Activated CD8-positive, alpha-beta T cell treated with anti-CD3 and anti-CD28 coated beads for 36 hours (primary cell): ENCODE measurements around the gene TBC1D1. TPM values are rescaled to one million over a fixed set of nuclear protein-coding genes. Genes with fewer than 3 reads are reported as not detected.

ENCODE experiments used
- ATAC-seq: fragments of 200-7000 bp; cut with Tn5 transposase; one replicate; pipeline ENCODE4 v1.10.0; 2021; ENCODE audit warnings: mild to moderate bottlenecking, moderate library complexity
- CTCF ChIA-PET: fragments of 350-600 bp; sonication (Branson Sonifier 250); formaldehyde crosslinking; loops from one replicate; lab custom pipeline; 2021; ENCODE audit warnings: antibody characterized with exemption; lab: Charles Lee
- POLR2A ChIA-PET: fragments of 350-600 bp; sonication (Branson Sonifier 250); formaldehyde crosslinking; loops from one replicate; lab custom pipeline; 2021; ENCODE audit warnings: antibody characterized with exemption; lab: Charles Lee
- DNase-seq: peaks from one replicate; pipeline ENCODE4 v3.0.0-alpha.2; 2020
- H3K27ac Mint-ChIP-seq: one replicate; pipeline ENCODE4 v1.8.0; 2021; ENCODE audit warnings: mild to moderate bottlenecking, mixed read lengths
- H3K27me3 Mint-ChIP-seq: one replicate; pipeline ENCODE4 v1.8.0; 2021; ENCODE audit warnings: mixed read lengths
- H3K36me3 Mint-ChIP-seq: one replicate; pipeline ENCODE4 v1.8.0; 2021; ENCODE audit warnings: low read depth, mixed read lengths
- H3K4me1 Mint-ChIP-seq: one replicate; pipeline ENCODE4 v1.8.0; 2021; ENCODE audit warnings: low read depth, mixed read lengths
- H3K4me3 Mint-ChIP-seq: one replicate; pipeline ENCODE4 v1.8.0; 2021; ENCODE audit warnings: mild to moderate bottlenecking, moderate library complexity, mixed read lengths
- H3K9me3 Mint-ChIP-seq: one replicate; pipeline ENCODE4 v1.8.0; 2021; ENCODE audit warnings: mixed read lengths
- intact Hi-C: fragments of 100-400 bp; cut with micrococcal nuclease; formaldehyde crosslinking; loops from one replicate; pipeline ENCODE4 v1.10.0; 2022
- total RNA-seq, 2 experiments: library from RNA; stranded (reverse); gene quantifications; one replicate each; pipeline ENCODE4 v1.2.3, GENCODE V29; 2021
- TF ChIP-seq, protein P1 (sequence below): fragments of 200-600 bp; IDR thresholded peaks from one replicate; pipeline ENCODE4 v1.8.0; 2022; ENCODE audit warnings: antibody characterized with exemption, mild to moderate bottlenecking

Gene TBC1D1
- total RNA-seq, 2 experiments from 2014 or later = 79.4 to 91.4 TPM

GRCh38 chr4:38146383-38146782 is 255.5 kb downstream of the TBC1D1 start:
- ChIA-PET CTCF (no interaction called here), POLR2A (no interaction called here)
- ATAC-seq = no peak
- peaks cover 1% of the 10 kb centered on the region for H3K36me3 Mint-ChIP-seq
- intact Hi-C loops = no loop called here
- TF ChIP-seq, protein P1, sequence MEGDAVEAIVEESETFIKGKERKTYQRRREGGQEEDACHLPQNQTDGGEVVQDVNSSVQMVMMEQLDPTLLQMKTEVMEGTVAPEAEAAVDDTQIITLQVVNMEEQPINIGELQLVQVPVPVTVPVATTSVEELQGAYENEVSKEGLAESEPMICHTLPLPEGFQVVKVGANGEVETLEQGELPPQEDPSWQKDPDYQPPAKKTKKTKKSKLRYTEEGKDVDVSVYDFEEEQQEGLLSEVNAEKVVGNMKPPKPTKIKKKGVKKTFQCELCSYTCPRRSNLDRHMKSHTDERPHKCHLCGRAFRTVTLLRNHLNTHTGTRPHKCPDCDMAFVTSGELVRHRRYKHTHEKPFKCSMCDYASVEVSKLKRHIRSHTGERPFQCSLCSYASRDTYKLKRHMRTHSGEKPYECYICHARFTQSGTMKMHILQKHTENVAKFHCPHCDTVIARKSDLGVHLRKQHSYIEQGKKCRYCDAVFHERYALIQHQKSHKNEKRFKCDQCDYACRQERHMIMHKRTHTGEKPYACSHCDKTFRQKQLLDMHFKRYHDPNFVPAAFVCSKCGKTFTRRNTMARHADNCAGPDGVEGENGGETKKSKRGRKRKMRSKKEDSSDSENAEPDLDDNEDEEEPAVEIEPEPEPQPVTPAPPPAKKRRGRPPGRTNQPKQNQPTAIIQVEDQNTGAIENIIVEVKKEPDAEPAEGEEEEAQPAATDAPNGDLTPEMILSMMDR = no peak
- DNase-seq = no peak
- H3K4me1 Mint-ChIP-seq = no peaks in the 10 kb centered on the region
- no peak overlapping the region for H3K27ac Mint-ChIP-seq
- no peaks in the 10 kb centered on the region for H3K9me3 Mint-ChIP-seq
- peaks cover 1% of the 10 kb centered on the region for H3K27me3 Mint-ChIP-seq
- H3K4me3 Mint-ChIP-seq = no peak overlapping the region

- Mint-ChIP-seq H3K4me3 (no peak overlapping the region), H3K27ac (no peak overlapping the region), H3K4me1 (peaks cover 6% of the 10 kb centered on the region), H3K9me3 (no peaks in the 10 kb centered on the region), H3K36me3 (no peaks in the 10 kb centered on the region), H3K27me3 (peaks cover 1% of the 10 kb centered on the region)
- ATAC-seq (no peak), DNase-seq (no peak)
- CTCF ChIA-PET = no interaction called here
- POLR2A ChIA-PET = no interaction called here
- intact Hi-C loops = no loop called here
- TF ChIP-seq, protein P1 = no peak
Measured at GRCh38 chr4:38149472-38149996, 258.6 kb downstream of the TBC1D1 start.

- CTCF ChIA-PET = interaction anchor here (1.0 kb wide), 1 partner anchor 16 kb away, joined by 3 read pairs; no protein-coding TSS in a partner anchor
- peaks cover 12% of the 10 kb centered on the region for H3K4me1 Mint-ChIP-seq
- no peak for DNase-seq
- H3K27me3 Mint-ChIP-seq = peaks cover 1% of the 10 kb centered on the region
- no peak overlapping the region for H3K27ac Mint-ChIP-seq
- no peak overlapping the region for H3K4me3 Mint-ChIP-seq
- H3K9me3 Mint-ChIP-seq = no peaks in the 10 kb centered on the region
- POLR2A ChIA-PET = no interaction called here
- TF ChIP-seq, protein P1 = no peak
- no peak for ATAC-seq
- intact Hi-C loops = no loop called here
- no peaks in the 10 kb centered on the region for H3K36me3 Mint-ChIP-seq
Measured at GRCh38 chr4:38149997-38150671, 259.2 kb downstream of the TBC1D1 start.

DNA sequence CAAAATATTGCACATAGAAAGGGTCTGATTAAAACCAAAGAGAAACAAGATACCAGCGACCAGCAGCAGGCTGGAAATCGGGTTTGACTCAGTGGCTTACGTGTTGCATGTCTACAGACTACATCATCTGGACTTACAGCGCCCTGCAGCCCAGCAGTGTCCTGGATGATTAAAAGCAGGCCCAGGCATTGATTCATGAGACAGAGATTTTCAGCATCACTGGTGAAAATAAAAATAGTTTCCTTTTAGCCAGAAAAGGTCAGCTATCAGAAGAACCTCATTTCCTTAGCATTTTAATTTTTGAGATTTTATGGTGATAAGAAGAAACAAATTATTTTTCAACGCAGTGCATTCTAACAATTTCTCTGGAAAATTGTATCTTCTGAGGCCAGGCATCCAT is 259.9 kb downstream of the TBC1D1 start:
- Mint-ChIP-seq H3K4me1 (peaks cover 19% of the 10 kb centered on the region), H3K27me3 (peaks cover 1% of the 10 kb centered on the region), H3K9me3 (no peaks in the 10 kb centered on the region), H3K36me3 (no peaks in the 10 kb centered on the region), H3K27ac (no peak overlapping the region), H3K4me3 (no peak overlapping the region)
- TF ChIP-seq, protein P1 = no peak
- ChIA-PET POLR2A (interaction anchor here (0.7 kb wide), 1 partner anchor 537 kb away, joined by 3 read pairs; no protein-coding TSS in a partner anchor), CTCF (interaction anchor here (1.0 kb wide), 1 partner anchor 16 kb away, joined by 3 read pairs; no protein-coding TSS in a partner anchor)
- intact Hi-C loops = no loop called here
- ATAC-seq (no peak), DNase-seq (no peak)

GRCh38 chr4:38151873-38152272 is 261.0 kb downstream of the TBC1D1 start:
- intact Hi-C loops = no loop called here
- Mint-ChIP-seq H3K27me3 (peaks cover 1% of the 10 kb centered on the region), H3K36me3 (no peaks in the 10 kb centered on the region), H3K27ac (no peak overlapping the region), H3K4me3 (no peak overlapping the region), H3K4me1 (peaks cover 21% of the 10 kb centered on the region), H3K9me3 (no peaks in the 10 kb centered on the region)
- no peak for DNase-seq
- CTCF ChIA-PET = no interaction called here
- POLR2A ChIA-PET = no interaction called here
- TF ChIP-seq, protein P1 = no peak
- no peak for ATAC-seq
